ENCODE results near the gene UPB1.

Gene UPB1

GRCh38 chr22:24494528-24495364, at the start of gene UPB1:
Gene UPB1, plus strand, starts transcription at chr22:24495332. Its CDS starts 72 bp downstream, at chr22:24495404.
- no peak for DNase-seq (ENCODE audit: low read depth)

DNA sequence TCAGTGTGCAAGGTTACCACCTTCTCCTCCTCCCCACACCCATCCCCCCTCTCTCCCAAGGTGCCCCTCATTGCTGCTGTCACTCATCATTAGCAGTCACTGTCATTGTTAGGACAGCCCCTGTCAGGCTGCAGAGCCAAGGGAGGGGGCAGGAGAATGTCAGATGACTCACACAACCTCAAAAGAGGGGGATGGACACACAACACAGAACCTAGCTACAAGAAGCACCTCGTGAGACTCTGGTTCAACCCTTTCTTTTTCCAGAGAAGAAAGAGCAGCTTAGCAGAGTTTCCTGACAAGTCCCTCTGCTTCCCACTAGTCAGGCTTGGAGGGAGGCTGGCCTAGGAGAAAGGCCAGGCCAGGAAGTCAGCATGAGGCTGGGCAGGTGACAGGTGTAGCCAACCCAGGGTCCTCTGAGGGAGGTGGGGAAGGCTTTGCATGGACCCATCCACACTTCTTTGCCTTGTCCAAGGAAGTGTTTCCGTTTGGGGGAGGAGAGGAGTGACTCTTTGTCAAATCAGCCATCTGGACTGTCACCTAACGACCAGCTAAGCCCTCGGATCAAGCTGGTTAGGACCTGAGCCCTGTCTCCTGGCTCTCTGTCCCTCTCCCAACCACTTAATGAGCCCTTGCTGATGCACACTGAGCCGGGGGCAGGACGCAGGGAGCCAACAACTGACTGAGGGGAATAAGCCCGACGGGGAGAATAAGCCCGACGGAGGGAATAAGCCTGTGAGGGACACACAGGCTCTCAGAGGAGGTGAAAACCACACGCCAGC, 49.5 kb upstream of the UPB1 start:
- DNase-seq (ENCODE audit: low read depth) = no peak

DNA sequence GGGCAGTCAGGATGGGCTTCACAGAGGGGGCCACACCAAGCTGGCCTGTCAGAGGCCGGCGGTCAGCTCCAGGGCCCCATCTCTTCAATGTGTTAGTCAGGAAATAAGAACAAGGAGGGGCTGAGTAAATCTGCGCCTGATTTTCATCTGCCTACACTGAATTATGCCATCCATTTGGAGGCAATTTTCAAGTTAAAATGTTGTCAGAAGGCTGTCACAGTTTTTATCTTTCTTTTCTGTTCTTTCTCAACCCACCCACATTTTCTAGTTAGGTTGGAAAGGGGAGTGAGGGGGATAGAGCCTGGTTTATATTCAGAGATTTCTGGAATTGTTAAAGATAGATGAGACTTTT, 48.9 kb upstream of the UPB1 start:
- DNase-seq (ENCODE audit: low read depth) = no peak

GRCh38 chr22:24450610-24451009, 44.5 kb upstream of the UPB1 start:
- no peak for DNase-seq (ENCODE audit: low read depth)

- no peak for DNase-seq (ENCODE audit: low read depth)
Observed at GRCh38 chr22:24451162-24451561, 44.0 kb upstream of the UPB1 start.

DNA sequence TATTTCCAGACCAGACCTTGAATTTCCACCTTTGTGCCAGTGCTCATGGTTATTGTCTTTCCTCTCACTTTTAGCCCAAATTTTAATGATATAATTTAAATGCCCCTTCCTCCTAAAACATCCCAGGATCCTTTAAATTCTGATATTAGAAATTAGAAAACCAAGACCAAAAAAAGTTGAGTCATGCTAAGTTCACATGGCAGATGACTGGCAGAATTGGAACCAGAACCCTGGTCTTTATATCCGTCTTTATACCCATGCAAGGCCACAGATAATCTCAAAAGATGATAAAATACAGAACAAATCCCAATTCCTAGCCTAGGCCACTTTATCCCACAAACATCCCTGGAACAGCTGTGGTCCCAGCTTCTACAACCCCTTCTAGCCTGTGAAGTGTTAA, 41.3 kb upstream of the UPB1 start:
- no peak for DNase-seq (ENCODE audit: low read depth)

DNA sequence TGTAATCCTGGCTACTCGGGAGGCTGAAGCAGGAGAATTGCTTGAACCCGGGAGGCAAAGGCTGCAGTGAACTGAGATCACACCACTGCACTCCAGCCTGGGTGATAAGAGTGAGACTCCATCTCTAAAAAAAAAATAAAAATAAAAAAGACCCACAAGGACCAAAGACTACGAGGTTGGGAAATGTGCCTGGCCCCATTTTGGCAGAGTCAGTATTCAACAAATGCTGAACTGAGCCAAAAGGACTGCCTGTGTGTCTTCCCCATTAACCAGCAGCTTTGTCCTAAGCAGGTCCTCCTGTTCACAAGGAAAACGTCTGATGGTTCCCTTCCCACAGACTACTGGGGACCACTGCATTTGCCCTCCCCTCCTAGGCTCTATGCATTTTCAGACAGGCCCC, 40.1 kb upstream of the UPB1 start:
- DNase-seq (ENCODE audit: low read depth) = no peak

DNA sequence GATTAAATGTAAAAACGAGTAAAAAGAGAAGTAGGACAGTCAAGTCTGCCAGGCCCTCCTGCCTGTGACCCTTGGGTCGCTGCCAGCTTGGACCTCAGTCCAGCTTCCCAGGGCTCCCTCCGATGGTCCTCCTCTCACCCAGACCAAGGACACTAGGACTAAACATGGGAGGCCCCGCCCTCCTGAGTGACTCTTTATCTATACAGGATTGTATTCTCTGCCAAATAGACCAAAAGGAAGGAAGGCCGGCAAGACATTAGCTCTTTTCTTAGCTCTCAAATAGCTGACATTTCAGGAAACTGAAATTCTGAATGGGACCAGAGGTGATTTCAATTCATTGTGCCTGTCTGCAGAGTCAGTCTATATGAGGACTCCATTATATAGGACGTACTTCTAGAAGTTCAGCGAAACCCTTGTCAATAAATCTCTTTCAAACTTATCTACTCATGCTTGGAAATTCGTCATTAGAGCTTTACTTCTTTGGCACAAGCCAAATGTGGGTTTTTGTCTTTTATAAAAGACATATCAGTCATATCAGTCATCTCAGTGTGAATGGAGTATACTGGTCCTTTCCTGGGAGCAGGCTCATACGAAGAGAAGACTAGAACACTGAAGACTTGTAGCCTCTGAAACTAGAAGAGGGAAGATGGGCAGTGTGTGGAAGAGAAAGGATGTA, 39.2 kb upstream of the UPB1 start:
- no peak for DNase-seq (ENCODE audit: low read depth)

- no peak for DNase-seq (ENCODE audit: low read depth)
Observed at GRCh38 chr22:24457894-24458420, 37.2 kb upstream of the UPB1 start.

DNA sequence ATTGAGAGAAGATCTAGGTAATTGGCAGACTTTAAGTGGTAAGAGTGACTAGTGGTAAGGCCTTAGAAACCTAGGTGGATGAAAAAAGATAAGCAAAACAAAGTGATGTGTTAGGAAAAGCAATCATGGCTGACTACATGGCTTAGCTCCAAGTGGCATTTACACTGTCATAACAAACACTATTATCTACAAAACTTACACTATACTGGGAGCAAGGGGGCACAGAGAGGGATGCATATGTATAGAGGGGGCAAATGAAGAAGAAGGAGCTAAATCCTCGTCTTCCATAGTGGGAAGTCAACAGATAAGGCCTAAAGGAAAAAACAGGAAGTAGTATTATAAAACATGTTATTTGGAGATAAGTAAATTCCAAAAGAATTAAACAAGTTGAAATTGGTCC, 35.2 kb upstream of the UPB1 start:
- no peak for DNase-seq (ENCODE audit: low read depth)

GRCh38 chr22:24460418-24461089, 34.6 kb upstream of the UPB1 start:
- peak; percentile 63 for DNase-seq (ENCODE audit: low read depth)

DNA sequence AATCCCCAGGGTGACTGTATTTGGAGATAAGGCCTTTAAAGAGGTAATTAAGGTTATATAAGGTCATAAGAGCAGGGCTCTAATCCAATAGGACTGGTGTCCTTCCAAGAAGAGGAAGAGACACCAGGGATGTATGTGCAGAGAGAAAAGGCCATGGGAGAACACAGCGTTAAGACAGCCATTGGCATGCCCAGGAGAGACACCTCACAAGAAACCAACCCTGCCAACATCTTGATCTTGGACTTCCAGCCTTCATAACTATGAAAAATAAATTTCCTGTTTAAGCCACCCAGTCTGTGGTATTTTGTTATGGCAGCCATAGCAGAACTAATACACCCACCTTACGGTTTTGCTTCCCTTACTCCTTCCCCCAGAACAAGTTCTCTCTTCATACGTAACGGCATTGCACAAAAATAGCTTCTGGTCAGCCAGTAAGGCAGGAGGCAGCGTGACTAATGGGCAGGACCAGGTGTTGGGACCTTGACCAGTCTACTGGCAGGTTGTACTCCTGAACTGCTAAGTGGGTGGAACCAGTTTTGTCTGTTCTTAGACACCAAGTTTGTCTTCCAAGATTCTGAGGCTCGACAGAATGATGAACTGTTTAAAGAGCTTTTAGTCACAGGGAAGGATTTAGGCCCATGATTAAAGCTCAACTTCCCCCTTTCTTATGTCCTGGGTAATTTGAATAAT, 31.9 kb upstream of the UPB1 start:
- no peak for DNase-seq (ENCODE audit: low read depth)

- DNase-seq (ENCODE audit: low read depth) = peak; percentile 97
Observed at GRCh38 chr22:24465566-24465965, 29.6 kb upstream of the UPB1 start.

DNA sequence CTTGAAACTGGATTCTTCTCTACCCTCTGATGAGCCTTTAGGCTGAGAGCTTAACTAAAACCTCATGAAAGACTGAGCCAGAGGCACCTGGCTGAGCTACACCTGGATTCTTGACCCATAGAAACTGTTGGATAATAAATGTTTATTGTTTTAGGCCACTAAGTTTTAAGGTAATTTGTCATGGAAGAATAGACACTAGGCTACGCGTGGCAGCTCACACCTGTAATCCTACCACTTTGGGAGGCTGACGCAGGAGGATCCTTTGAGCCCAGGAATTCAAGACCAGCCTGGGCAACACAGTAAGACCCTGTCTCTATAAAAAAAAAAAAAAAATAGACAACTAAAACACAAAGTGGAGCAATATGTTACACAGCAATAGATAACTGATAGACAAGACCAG, 29.2 kb upstream of the UPB1 start:
- no peak for DNase-seq (ENCODE audit: low read depth)

GRCh38 chr22:24466716-24467328, 28.3 kb upstream of the UPB1 start:
- peak; percentile 62 for DNase-seq (ENCODE audit: low read depth)

DNA sequence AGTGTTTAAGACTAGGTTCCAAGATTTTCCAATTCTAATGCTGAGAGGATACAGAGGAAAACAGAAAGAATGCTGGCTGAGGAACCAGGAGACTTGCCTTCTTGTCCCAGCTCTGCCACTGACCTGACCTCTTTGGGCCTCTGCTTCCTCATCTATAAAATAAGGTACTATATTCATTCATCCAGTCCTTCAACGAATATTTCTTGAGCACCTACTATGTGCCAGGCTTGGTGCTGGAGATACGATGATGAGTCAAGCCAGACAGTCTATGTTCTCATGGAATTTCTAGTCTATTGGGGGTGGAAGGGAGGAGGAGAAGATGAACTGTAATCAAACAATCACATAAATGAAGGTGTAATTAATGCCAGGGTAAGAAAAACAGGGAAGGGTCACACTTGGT, 27.8 kb upstream of the UPB1 start:
- DNase-seq (ENCODE audit: low read depth) = no peak

DNA sequence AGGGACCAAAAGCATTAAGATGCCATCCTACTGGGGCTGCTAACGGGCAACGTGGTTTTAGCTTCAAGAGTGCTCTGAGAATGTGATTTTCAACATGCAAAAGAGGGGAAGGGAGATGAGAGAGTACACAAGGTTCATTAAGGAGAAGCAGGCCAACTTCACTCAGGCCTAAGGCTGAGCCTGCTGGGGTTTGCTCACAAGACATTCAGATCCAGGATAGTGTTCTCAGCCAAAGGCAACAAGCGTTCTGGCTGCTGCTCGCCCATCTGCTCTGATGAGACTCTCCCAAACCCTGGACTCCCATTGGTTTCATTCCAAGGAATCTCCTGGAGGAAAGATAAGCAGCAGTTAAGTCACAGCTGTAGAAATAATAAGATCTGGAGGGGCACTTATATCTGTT, 23.6 kb upstream of the UPB1 start:
- DNase-seq (ENCODE audit: low read depth) = peak; percentile 37

GRCh38 chr22:24473284-24473683, 21.8 kb upstream of the UPB1 start:
- DNase-seq (ENCODE audit: low read depth) = no peak

DNA sequence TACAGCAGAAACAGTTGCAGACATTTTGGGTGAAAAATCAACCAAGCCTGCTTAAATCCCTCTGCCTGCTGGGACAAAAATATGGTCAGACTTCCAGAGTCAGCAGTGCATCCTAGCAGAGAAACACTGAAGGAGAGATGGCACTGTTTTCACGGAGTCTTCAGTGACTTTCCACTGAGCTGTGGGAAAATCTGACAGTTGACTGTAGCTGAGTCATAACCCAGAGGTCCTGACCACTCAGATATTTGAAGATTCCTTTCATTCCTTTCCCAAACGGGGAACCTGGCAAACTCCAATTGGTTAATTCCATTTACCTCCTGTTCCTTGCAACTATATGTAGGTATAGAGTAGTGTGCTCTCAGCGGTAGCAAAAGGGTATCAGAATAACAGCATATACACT, 20.9 kb upstream of the UPB1 start:
- peak; percentile 89 for DNase-seq (ENCODE audit: low read depth)

GRCh38 chr22:24474649-24475255, 20.4 kb upstream of the UPB1 start:
- peak; percentile 16 for DNase-seq (ENCODE audit: low read depth)

DNA sequence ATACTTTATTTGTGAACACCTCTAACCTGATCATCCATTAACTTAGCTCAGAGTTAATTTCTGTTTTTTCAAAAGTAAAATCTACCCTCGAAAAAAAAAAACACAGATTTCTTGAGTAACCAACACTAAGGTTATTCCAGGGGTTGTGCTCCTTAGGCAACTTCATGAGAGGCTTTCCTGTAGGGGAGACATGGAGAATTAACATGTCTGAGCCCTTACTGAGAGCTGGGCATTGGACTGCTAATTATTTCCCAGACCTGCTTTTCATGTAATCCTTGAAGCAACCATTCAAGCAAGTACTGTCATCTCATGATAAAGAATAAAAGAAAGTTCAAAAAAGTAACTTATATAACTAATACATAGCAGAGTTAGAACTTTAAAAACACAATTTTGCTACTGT, 13.5 kb upstream of the UPB1 start:
- no peak for DNase-seq (ENCODE audit: low read depth)

All from amniotic epithelial cell (primary cell).